GDM1 (cell line): Measurements from ENCODE around the gene JAG1.

ENCODE experiments used
- DNase-seq: peaks from one replicate; lab custom pipeline; 2025; lab: John Stamatoyannopoulos, UW

JAG1 gene

GRCh38 chr20:10699489-10699888 lies 25.7 kb upstream of the JAG1 start:
- no peak for DNase-seq

DNA sequence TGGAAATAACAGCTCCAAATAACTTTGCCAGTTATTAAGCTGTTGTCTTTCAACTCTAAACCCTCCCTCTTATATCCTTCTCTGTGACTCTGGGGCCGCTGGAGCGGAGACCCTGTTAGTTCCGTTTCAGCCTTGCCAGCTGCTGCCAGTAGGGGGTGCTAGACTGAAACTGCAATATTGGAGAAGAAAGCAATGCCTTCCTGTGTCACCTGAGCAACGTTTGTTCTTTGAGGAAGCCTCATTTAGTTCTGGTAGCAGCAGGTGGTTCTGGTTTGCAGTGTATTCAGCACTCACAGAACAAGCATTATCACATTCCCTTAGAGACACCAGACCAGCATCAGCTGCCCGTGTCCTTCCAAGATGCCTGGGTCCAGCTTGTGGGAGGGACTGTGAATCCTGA lies 22.9 kb upstream of the JAG1 start:
- DNase-seq, result no peak

DNA sequence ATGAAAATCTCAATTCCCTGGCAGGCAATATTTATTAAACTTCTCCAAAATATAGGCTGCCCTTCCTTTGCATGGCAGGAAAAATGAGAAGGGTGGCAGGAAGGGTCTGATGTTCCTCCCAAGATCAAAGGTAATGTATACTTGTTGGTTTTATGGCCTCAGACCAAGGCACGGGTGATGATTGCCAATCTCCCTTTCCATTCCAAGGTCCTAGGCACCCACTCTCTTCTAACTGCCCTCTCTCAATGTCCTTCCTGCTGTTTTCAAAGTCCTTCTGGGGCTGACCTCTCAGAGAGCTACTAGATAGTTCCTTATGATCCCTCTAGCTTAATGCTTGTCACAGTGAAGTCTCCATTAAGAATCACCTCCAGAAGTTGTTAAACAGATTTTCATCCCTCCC lies 15.6 kb upstream of the JAG1 start:
- no peak for DNase-seq

- no peak for DNase-seq
Observed at GRCh38 chr20:10687895-10688294, 14.1 kb upstream of the JAG1 start.

DNA sequence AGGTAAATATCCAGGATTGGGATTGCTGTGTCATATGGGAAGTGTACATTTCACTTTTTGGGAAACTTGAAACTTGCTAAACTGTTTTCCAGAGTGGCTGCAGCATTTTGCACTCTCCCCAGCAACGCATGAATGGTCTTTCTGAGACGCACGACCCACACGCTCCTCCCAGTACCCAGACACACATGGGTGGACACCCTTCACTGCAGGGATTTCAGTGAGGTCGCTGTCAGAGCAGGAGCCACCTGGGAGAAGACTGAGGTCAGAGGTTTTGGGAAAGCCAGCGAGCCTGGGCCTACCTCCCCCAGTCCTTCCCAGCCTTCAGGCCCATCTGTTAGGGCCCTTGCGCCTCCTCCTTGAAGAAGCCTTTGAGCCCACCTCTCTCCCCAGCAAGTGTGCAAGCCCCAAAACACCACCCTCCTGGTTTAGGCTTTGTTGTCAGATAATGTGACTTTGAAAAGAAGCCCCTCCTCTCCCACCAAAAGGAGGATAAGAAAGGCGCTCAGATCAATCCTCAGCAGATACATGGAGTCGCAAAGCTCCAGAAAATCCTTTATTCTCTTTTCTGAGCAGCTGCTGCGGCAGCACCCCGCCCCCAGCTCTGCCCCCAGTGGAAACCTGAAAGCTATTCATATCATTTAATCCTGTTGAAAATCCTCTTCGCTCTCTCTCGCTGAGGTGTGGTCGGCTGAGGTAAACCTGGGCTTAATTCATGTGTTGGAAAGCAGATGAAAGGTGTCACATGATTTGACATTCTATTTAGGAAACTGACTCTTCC lies 12.7 kb upstream of the JAG1 start:
- DNase-seq, result no peak

GRCh38 chr20:10683537-10683936 lies 9.7 kb upstream of the JAG1 start:
- no peak for DNase-seq

DNA sequence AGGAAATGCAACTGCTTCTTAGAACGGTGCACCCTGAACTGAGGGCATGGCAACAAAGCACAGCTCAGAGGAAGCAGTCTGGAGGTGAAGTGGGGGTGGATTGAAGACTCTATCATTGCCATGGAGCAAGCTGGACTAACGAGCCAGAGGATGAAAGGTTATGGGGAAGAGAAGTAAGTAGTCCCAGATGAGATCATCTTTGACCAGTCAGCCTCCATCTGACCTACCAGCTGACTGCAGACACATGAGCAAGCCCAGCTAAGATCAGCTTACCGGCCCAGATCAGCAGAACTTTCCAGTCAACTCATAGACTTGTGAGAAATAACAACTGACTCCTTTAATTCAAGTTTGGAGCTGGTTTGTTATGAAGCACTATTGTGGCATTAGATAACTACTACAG lies 9.1 kb upstream of the JAG1 start:
- no peak for DNase-seq

DNA sequence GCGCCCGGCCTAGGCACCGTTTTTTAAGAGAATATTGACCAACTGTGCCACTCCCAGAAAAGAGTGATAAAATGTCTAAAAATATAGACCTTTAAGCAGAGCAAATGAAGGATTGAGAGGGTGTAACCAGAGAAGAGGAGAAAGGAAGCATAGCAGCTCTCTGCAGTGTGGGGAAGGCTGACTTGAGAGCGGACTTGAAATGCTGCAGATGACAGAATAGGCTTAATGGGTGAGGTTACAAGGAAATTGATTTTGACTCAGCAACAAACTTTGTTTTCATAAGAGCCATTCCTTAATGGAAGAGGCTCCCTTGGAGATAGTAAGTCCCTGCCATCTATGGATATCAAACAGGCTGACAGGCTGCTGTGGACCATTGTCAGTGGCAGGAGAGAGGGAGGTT lies 7.7 kb upstream of the JAG1 start:
- no peak for DNase-seq

- no peak for DNase-seq
Observed at GRCh38 chr20:10680571-10680970, 6.8 kb upstream of the JAG1 start.

GRCh38 chr20:10679269-10679668 lies 5.5 kb upstream of the JAG1 start:
- no peak for DNase-seq

DNA sequence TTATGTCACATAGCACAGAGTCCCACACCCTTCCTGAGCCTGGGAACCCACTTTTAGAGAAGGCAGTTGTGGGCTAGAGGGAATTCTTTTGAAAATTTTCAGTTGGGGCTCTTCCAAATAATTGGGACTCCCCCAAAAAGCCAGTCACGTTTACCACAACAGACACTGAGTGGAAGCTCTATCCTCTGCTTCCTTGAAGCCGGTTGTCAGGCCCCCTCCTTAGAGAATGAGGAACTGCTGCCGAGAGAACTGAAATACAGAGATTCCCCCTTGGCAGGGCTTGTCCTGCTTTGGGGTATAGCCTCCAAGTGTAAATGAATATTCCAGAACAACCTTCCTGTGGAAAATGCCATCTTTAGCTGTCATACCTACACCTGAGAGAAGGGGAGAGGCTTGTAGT lies 2.7 kb upstream of the JAG1 start:
- DNase-seq, result no peak

DNA sequence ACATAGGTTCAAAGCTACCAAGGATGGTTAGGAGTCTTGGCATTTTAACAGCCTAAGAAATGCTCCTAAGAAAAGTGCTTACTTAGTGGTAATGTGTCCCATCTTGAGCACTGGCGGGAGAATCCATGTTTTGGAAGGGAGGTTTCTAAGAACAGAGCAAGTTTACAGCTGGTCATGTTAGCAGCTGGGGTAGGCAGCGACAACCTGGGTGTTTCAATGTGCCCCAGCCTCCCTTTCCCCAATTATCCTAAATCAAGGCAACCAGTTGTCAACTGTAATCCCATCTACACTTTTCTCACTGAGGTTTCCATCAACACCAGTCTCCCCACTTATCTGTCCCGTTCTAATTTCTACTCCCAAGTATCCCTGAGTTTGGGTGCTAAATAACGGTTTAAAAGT lies 1.6 kb upstream of the JAG1 start:
- DNase-seq, result no peak

DNA sequence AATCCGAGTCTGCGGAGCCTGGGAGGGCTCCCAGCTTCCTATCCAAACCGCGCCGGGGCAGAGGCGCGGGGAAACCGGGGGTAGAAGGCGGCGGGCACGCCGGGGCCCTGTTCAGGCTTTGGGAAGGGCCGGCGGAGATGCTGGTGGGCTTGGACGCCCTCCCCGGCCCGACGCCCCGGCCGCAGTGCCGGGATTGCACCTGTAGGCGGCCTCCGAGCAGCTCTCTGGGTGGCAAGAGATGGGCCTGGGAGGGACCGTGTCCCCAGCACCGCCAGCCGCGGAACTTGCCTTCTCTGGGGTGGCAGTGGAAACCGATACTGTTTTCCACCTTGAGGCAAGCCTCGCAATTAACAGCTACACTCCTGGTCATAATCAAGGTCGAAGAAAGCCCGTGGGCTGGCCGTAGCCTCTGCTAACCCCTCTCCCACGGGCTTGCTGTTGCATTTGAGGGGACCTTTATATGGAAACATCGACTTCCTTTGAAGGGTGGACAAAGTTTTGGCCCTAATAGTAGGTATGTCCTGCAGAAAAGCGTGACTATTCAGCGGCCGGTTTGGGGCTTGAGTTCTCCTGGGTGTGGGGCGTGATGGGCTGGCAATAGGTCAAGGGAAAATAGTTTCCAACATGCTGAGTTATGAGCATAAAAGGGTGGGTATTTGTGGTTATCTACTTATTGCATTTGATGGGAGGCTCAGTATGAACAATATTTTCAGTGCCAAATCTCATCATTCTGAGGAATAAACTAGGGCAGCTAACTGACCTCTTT lies 1.1 kb upstream of the JAG1 start:
- peak; percentile 53 for DNase-seq

- DNase-seq, result no peak
Observed at GRCh38 chr20:10673176-10673841, 490 bp downstream of the JAG1 start.

DNA sequence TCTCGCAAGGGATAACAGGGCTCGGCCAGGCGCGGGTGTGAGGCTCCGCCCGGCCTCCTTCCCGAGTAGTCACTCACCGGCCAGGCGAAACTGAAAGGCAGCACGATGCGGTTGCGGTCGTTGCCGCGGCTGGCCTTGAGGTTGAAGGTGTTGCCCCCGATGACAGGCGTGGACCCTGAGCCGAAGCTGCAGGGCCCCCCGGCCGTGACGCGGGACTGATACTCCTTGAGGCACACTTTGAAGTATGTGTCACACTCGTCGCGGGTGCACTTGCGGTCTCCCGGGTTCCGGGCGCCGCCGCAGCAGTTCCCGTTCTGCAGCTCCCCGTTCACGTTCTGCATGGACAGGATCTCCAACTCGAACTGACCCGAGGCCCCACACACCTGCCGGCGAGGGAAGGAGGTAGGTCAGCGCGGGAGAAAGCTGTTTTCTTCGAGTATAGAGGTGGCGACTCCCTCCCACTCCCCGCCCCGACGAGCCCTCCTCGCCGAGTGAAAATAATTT lies 1.1 kb downstream of the JAG1 start:
- peak; percentile 26 for DNase-seq

DNA sequence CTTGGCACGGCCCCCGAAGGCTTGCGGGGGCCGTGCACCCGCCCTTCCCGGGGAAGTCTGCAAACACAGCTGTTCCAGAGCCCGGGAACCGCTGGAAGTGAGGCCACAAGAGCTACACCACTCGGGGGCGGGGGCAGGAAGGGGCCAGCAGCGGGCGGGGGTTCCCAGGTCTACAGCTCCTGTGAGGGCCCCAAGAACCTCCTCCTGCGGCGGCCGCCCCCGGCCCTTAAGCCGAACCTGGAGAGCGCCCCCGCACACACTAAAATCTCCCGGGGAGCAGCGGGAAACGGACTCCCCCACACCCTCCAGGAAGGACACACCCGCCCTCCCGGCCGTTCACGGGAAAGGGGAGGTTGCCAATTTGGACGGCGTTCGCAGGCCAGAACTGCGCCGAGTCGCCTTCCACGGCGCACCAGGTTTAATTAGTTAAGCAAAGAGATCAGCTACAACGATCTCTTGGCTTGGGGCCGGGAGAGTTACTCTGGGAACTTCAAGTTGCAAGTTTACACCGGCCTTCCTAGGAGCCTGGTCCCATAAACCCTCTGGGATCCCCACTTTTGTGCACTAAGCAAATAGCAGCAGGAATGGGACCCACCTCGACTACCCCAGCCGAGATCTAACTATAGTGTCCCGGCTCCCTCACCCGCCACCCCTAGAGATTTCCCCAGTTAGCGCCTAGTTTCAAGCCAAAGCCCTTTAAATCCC lies 1.7 kb downstream of the JAG1 start:
- no peak for DNase-seq

DNA sequence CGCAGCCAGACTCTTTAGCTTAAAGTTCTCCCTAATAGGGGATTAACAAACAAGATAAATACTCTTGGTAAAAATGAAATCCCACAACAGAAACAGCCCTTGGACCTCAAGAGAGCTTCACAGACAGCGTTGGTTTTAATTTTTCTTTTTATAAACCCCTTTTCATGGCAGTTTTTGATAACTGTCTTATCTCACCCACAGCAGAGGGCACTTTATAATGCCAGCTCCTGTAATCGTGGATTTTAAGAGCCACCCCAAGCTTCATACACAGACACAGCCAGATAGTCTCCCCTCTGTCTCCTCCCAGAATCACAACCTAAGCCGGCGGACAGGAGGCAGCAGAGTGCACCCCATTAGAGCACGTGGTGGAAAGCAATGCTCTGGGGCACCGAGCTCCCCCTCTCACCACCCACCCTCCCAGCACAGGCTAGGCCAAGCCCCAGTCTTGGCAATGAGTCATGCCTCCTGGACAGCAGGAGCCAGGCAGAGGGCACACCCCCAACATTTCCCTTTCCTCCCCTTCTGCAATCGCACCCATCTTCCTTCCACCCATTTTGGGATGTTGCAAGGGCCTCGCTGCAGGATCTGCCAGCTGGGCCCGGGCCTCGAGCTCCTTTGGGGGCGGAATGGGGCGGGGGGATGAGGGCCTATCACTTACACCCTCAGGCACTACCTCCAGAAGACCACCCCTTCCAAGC lies 2.4 kb downstream of the JAG1 start:
- peak; percentile 36 for DNase-seq

DNA sequence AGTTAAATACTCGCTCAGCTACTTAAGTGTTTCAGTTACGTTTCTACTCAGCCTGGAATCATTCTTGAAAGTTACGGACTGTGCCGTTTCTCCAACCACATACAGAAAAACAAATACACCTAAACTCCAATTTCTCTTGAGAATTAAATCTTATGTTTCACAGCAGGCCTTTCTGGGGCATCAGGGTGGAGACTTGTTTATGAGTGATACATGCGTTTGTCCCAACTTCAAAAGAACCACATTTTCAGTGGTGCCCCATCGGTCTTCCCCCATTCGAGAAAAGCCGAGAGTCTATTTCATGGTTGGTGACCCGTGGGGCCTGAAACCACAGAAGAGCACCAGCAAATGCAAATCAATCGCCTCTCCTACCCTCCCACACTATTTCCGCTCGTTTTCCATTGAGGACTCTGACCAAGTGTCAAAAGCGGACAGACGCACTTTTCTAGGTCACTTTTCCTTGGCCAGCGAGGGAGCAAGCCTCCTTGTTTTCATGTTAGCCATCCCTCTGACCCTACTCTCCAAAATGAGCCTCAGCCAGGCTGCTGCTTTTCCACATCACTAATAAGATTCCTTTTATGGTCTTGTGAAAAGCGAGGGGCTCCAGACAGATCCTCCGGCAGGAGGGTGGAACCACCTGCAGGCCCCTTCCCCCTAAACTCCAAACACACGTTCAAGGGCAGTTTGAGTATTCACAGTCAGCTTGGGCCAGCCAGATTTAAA lies 3.1 kb downstream of the JAG1 start:
- DNase-seq, result no peak

DNA sequence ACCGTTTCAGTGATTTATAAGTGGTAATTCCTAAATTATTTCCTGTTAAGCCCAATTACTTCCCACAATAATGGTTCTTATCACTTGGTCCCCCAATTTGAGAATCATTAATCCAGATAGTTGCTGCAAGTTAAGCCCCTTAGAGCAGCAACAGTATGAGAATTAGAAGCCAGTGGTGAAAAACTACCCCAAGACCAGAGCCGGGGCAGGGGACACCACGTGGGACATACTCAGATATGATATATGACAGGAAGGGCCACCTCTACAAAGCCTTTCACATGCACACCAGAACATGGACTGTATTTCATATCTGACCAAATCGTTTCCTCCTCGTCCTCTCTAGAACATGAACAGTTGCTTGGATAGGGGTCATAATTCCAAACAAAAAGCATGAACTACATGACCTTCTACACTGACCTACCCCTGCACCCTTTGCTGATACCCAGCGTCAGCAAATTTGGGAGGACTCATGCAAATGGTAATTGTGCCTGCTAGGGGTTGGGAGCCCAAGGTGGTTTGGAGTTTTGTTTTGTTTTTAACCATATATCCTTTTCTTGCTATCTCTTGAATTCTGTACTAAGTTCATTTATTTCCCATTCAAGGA lies 3.9 kb downstream of the JAG1 start:
- DNase-seq, result no peak

DNA sequence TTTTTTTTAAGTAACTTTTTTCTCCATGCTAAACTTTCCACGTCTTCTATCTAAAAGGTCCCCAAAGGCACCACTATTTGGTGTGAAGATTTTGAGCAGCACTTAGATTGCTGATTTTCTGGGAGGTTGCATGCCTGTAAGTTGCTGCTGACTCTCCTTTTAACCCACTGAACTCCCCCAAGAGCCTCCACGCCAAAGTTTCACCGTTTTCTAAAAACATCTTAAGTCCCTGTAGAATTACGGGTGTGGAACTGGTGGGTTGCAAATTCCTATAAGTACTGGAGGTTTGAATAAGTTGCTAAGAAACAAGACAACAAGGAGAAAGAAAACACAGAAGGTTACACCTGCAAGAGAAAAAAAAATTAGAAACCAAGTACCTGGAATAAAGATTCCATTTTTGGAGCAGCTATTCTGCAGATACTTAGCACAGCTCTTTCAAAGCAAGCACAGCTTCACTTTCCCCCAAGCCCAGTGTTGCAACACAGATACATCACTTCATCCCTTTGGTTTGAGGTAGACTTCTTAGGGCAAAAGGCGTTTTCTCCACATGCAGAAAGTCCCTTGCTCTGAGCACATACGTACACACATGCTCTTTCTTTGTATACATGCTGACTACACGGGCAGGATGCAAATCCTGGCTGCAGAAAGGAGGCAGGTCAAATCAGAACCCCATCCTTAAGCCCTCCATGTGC lies 5.0 kb downstream of the JAG1 start:
- DNase-seq, result no peak
